NT2/D1 (cell line): ENCODE data around the gene KIDINS220.

Experiments
- SUZ12 ChIP-seq: IDR thresholded peaks from 2 replicates; pipeline ENCODE4 v1.6.1; 2011; ENCODE audit not compliant: insufficient read length, insufficient read depth; ENCODE audit errors: extremely low read depth
- YY1 ChIP-seq: IDR thresholded peaks from 2 replicates; pipeline ENCODE4 v1.6.1; 2011; ENCODE audit not compliant: insufficient read length, insufficient read depth
- ZNF274 ChIP-seq: IDR thresholded peaks from 2 replicates; pipeline ENCODE4 v1.6.1; 2011; ENCODE audit warnings: mild to moderate bottlenecking, low read depth, low read length

DNA sequence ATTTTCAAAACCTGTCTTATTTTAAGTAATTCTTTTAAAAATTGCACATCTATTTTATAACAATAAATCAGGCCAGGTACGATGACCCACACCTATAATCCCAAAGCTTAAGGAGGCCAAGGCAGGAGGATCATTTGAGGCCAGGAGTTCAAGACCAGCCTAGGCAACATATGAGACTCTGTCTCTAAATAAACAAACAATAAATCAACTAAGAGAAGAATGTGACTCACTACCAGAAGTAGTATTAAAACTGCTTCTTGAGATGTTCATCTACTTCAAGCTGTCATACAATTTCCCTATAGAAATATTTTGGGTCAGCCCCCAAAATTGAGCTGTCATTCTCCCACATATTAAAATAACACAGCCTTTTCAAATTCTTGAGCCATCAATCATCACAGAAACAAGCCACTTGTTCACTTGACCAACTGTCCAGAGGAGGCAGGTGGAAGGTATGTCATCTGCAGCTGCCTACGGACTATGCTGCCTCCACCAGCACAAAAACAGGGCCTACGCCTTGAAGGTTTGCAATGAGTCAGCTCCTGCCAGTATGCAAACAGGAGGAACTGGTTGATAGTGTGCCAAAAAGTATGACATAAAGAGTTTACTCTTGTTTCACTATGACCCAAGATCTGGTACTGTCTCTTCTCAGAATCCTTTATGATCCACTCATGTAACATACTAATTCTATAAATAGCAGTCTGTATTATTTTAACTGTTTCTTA lies 33.6 kb downstream of the KIDINS220 start:
- TF ChIP-seq SUZ12 (no peak), ZNF274 (no peak), YY1 (no peak)
